ENCODE measurements around the gene PCARE.

Gene PCARE

DNA sequence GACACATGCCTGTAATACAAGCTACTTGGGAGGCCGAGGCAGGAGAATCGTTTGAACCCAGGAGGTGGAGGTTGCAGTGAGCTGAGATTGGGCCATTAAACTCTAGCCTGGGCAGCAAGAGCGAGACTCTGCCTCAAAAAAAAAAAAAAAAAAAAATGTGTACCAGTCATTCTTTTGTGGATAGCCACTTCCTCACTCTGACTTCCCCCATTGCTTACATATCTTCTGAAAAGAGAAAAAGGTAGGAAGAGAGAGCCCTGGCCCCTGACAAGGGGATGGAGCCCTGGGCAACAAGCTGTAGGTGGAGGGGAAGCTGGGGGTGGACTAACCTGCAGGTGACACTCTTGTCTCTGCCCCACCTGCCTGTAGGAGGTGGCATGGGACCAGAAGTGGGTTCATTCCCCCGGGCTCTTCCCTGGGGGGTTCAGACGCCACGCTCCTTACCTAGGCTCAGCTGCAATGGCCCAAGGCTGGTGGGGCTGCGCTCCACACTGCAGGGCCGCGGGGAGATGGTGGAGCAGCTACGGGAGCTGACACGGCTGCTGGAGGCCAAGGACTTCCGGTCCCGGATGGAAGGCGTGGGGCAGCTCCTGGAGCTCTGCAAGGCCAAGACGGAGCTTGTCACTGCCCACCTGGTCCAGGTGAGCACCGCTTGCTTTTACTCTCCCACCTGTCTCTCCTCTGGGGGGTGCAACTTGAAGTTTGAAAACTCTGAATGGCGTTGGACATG is 39.1 kb downstream of the PCARE start:
- no peak for DNase-seq (ENCODE audit: low read depth)

GRCh38 chr2:29033656-29034055 is 40.7 kb downstream of the PCARE start:
- DNase-seq (ENCODE audit: low read depth): no peak

DNA sequence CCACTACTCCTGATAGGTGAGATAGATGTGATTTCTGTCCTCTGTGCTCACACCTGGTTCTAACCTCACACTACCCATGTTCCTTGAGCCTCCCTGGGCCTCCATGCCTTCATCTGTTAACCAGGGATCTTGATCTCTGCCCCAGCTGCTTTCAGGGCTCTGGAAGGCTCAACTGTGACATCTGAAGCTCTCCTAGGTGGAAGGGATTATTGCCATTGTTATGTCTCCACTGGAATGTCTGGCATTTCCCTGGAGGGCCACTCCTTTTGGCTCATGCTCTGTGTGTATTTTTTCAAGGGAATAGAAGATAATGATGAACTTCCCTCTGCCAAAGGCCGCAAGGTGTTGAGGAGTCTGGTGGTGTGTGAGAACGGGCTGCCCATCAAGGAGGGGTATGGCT is 41.2 kb downstream of the PCARE start:
- no peak for DNase-seq (ENCODE audit: low read depth)

- DNase-seq (ENCODE audit: low read depth): no peak
Measured at GRCh38 chr2:29032189-29032588, 42.1 kb downstream of the PCARE start.

- DNase-seq (ENCODE audit: low read depth): no peak
Measured at GRCh38 chr2:29031046-29031445, 43.3 kb downstream of the PCARE start.

GRCh38 chr2:29025711-29026110 is 48.6 kb downstream of the PCARE start:
- no peak for DNase-seq (ENCODE audit: low read depth)

DNA sequence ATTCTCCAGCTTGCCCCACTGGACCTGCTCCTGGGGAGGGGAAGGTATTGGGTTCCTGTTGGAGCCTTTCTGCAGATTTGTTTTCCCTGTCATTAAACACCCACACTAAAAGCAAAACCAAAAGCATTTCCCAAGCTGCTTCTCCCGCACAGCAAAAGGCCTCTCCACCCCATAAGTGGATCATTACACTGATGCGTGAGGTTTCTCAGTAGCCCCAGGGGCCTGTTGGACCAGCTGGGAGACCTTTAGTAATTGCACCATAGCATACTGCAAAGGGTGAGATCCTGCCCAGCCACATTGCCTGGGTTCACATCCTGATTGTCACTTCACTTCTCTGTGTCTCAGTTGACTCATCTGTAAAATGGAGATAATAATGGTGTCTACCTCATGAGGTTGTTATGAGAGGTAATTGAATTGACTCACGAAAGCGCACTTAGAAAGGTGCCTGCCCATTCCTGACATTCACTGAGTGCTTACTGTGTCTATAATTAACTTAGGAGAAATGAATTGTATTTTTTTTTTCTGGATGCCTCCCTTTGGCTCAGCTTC is 49.4 kb downstream of the PCARE start:
- DNase-seq (ENCODE audit: low read depth): no peak

DNA sequence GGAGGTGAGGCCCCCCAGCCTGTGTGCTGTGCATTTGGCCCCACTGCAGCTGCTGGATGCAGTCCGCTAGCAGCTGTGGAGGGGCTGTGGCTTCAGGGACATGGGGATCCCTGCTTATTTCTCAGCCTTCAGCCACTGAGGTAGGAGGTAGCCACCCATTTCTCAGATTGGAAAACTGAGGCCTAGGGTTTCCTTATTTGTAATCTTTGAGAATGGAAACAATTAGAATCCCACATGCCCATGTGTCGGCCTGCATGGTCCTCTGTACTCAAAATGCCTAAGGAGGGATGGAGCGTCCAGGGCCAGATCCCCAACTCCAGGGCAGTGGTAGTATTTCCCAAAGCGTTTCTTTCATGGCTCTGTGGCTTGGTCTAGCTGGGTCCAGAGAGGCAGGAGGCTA is 51.1 kb downstream of the PCARE start:
- no peak for DNase-seq (ENCODE audit: low read depth)

- DNase-seq (ENCODE audit: low read depth): no peak
Measured at GRCh38 chr2:29022679-29023078, 51.6 kb downstream of the PCARE start.

GRCh38 chr2:29021886-29022285 is 52.4 kb downstream of the PCARE start:
- DNase-seq (ENCODE audit: low read depth): no peak

GRCh38 chr2:29017716-29018435 is 56.4 kb downstream of the PCARE start:
- no peak for DNase-seq (ENCODE audit: low read depth)

DNA sequence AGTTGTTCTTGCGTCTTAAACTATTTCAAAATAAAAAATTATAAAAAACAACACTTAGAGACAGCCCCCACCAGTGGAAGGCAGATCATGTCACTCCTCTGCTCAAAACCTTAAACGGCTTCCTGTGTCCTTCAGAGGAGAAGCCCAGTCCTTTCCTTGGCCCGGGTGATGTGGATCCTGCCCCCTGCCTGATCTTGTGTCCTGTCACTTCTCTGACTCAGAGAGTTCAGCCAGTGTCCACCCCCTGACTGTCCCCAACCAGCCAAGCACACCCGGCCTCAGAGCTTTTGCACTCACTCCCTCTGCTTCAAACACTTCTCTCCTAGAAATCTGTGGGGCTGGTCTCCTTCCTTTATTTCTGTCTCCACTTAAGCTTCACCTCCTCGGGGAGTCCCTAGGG is 57.8 kb downstream of the PCARE start:
- DNase-seq (ENCODE audit: low read depth): no peak

GRCh38 chr2:29015701-29016470 is 58.4 kb downstream of the PCARE start:
- DNase-seq (ENCODE audit: low read depth): no peak

DNA sequence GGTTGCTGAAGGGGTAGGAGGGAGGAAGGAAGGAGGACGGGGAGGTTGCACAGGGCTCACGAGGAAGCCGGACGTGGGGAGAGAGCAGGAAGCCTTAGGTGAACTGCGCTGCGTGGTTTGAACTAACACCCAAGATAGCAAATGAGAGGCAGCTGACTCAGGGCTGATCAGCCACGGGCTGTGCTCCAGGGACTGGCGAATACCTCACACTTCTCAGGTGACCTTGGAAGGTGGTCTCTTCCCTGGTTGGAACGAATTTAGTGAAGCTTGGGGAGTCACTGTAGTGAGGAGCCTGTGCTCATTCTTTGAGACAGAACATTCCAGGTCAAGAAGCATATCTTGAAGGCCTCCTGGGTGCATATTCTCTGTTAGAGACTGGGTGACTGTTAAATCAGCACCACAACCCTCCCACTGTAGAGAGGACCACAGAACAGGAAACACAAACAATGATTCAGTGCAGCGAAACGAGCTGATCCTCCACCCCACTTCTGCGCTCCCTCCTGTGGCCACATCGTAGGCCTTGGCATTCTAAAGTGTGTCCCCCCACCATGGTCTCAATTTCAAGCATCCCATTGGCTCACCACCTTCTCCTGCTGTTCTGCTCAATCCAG is 59.4 kb downstream of the PCARE start:
- peak; percentile 59 for DNase-seq (ENCODE audit: low read depth)

DNA sequence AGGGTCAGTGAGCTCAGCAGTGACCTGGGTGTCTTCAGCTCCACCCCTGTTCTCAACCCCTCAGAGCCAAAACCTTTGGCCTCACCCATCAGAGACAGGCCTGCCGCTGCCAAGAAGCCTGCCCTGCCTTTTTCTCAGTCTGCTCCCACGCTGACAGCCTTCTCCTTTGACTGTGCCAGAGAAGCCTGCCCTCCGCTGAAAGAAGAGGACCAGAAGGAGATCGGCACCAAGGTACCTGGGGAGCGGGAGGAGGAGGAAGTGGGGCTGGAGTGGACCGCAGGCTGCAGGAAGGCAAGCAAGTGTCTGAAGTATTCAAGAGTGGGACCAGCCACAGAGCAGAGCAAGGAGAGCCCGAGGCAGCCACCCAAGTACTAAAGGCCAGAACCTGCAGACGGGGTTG is 60.0 kb downstream of the PCARE start:
- no peak for DNase-seq (ENCODE audit: low read depth)

DNA sequence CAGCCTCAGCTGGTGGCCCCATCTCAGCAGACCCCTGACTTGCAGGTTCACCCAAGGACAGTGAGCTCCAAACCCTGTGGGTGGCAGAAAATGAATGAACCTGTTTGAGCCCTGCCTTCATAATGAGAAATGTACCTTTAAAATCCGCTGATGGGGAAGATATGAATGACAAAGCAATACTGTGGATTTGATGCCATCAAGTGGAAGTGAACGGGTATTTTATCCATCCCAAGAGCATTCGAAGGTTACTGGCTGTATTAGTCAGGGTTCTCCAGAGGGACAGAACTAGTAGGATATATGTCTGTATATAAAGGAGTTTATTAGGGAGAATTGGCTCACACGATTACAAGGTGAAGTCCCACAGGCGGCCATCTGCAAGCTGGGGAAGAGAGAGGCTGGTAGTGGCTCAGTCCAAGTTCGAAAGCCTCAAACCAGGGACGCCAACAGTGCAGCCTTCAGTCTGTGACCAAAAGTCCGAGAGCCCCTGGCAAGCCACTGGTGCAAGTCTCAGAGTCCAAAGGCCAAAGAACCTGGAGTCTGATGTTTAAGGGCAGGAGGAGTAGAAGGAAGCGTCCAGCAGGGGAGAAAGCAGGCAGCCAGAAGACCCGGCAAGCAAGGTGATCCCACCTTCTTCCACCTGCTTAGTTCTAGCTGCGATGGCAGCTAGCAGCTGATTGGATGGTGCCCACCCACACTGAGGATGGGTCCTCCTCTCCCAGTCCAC is 61.1 kb downstream of the PCARE start:
- DNase-seq (ENCODE audit: low read depth): no peak

- DNase-seq (ENCODE audit: low read depth): no peak
Measured at GRCh38 chr2:29012211-29012681, 62.1 kb downstream of the PCARE start.
